Left colon (tissue), 2 donors: ENCODE data around the gene GNAS. TPM values are rescaled to one million over a fixed set of nuclear protein-coding genes. Genes with fewer than 3 reads are reported as not detected.

ENCODE experiments used
- ATAC-seq: fragments of 200-7000 bp; cut with Tn5 transposase; one replicate; pipeline ENCODE4 v1.9.1; 2020; ENCODE audit warnings: mild to moderate bottlenecking, moderate library complexity
- DNase-seq, 2 donors: peaks; one replicate each; pipeline ENCODE4 v3.0.0-alpha.2; 2020
- intact Hi-C, 2 donors: fragments of 100-400 bp; cut with DNase I in 1 of 2; cut with micrococcal nuclease in 1 of 2; formaldehyde crosslinking; loops; one replicate each; pipeline versions ENCODE4 v1.11.2 to v1.14.0; 2022; cut with DNase I, micrococcal nuclease
- total RNA-seq, 2 donors: library from RNA; stranded (reverse); fragmentation: NEBNext Ultra II Directional; extraction: Animal tissue kit (Norgen Biotek cat#: 25700); gene quantifications; one replicate each; pipeline ENCODE4 v1.2.1, GENCODE V29; 2021
- donor health status: DM: no; HTN: no; CAD: no.
- donor health status: DM: yes; HTN: yes; CAD: no.

The GNAS gene
- total RNA-seq, 2 donors from 2014 or later: 651 to 725 TPM

- DNase-seq (no peak), ATAC-seq (no peak)
- intact Hi-C loops: no loop called here
Observed at GRCh38 chr20:58906894-58907293, 54.4 kb downstream of the GNAS start.

- ATAC-seq: peak; percentile 68
- peak; percentile 72 to 83 for DNase-seq
- intact Hi-C loops: no loop called here
Observed at GRCh38 chr20:58907320-58908137, 55.0 kb downstream of the GNAS start.

- intact Hi-C loops: no loop called here
Observed at GRCh38 chr20:58908221-58908620, 55.7 kb downstream of the GNAS start.

GRCh38 chr20:58908941-58909340 is 56.4 kb downstream of the GNAS start:
- DNase-seq (no peak), ATAC-seq (no peak)
- intact Hi-C loops: no loop called here

More at GRCh38 chr20:58908221-58908620, 55.7 kb downstream of the GNAS start:
- ATAC-seq (no peak), DNase-seq (no peak)

- DNase-seq (no peak), ATAC-seq (no peak)
- intact Hi-C loops: no loop called here
Observed at GRCh38 chr20:58909585-58909984, 57.1 kb downstream of the GNAS start.

- DNase-seq (no peak), ATAC-seq (no peak)
- intact Hi-C loops: no loop called here
Observed at GRCh38 chr20:58910473-58910872, 58.0 kb downstream of the GNAS start.

GRCh38 chr20:58911309-58911708 is 58.8 kb downstream of the GNAS start:
- no peak for ATAC-seq
- intact Hi-C loops: no loop called here
- DNase-seq: no peak

- DNase-seq (no peak), ATAC-seq (no peak)
- intact Hi-C loops: no loop called here
Observed at GRCh38 chr20:58911970-58912369, 59.5 kb downstream of the GNAS start.

- DNase-seq: no peak
- intact Hi-C loops: no loop called here
- ATAC-seq: no peak
Observed at GRCh38 chr20:58913079-58913478, 60.6 kb downstream of the GNAS start.

- intact Hi-C loops: no loop called here
- no peak for ATAC-seq
- no peak for DNase-seq
Observed at GRCh38 chr20:58918621-58919020, 66.1 kb downstream of the GNAS start.

- intact Hi-C loops: no loop called here
- ATAC-seq: no peak
- no peak for DNase-seq
Observed at GRCh38 chr20:58921564-58921963, 69.0 kb downstream of the GNAS start.

- intact Hi-C loops: no loop called here
- DNase-seq (no peak), ATAC-seq (peak; percentile 59)
Observed at GRCh38 chr20:58922036-58922435, 69.5 kb downstream of the GNAS start.

GRCh38 chr20:58923117-58923712 is 70.7 kb downstream of the GNAS start:
- DNase-seq (no peak), ATAC-seq (no peak)
- intact Hi-C loops: no loop called here

GRCh38 chr20:58926802-58927489 is 74.4 kb downstream of the GNAS start:
- DNase-seq (no peak), ATAC-seq (no peak)
- intact Hi-C loops: no loop called here

GRCh38 chr20:58927490-58928061 is 75.1 kb downstream of the GNAS start:
- ATAC-seq (no peak), DNase-seq (no peak)
- intact Hi-C loops: no loop called here

GRCh38 chr20:58930496-58930895 is 78.0 kb downstream of the GNAS start:
- ATAC-seq (no peak), DNase-seq (no peak)
- intact Hi-C loops: no loop called here

GRCh38 chr20:58932170-58932569 is 79.7 kb downstream of the GNAS start:
- intact Hi-C loops: no loop called here
- DNase-seq: no peak

GRCh38 chr20:58938078-58938477 is 85.6 kb downstream of the GNAS start:
- ATAC-seq (no peak), DNase-seq (no peak)
- intact Hi-C loops: no loop called here

More at GRCh38 chr20:58932170-58932569, 79.7 kb downstream of the GNAS start:
- no peak for ATAC-seq

- DNase-seq (no peak), ATAC-seq (no peak)
- intact Hi-C loops: no loop called here
Observed at GRCh38 chr20:58938541-58938940, 86.0 kb downstream of the GNAS start.

- DNase-seq (no peak), ATAC-seq (no peak)
- intact Hi-C loops: no loop called here
Observed at GRCh38 chr20:58941471-58941870, 89.0 kb downstream of the GNAS start.
